GM13976 (cell line): Measurements from ENCODE around the gene METTL26.

Source experiments
- DNase-seq: peaks from one replicate; pipeline ENCODE4 v3.0.0; 2012; ENCODE audit warnings: low spot score
- CTCF ChIP-seq: IDR thresholded peaks from 2 replicates; pipeline ENCODE4 v1.5.1; 2012; ENCODE audit warnings: borderline replicate concordance, mild to moderate bottlenecking; ENCODE audit not compliant: insufficient read depth; ENCODE audit errors: extremely low read depth, missing control alignments, control extremely low read depth
- in situ Hi-C: fragments of 300-500 bp; cut with MboI; formaldehyde crosslinking; loops from one replicate; pipeline ENCODE4 v1.12.0; 2022; ENCODE audit warnings: low sequenced_read_pairs, mixed read lengths, inconsistent platforms; ENCODE audit not compliant: unreplicated experiment

Gene METTL26

GRCh38 chr16:669666-670065 lies 33.6 kb upstream of the METTL26 start:
- DNase-seq = no peak
- no peak for TF ChIP-seq CTCF
- in situ Hi-C loops = no loop called here

- TF ChIP-seq CTCF = no peak
- no peak for DNase-seq
- in situ Hi-C loops = no loop called here
These were observed 32.5 kb upstream of the METTL26 start for GRCh38 chr16:668519-669171.

GRCh38 chr16:667780-668518 lies 31.8 kb upstream of the METTL26 start, which contains the start of gene RHOT2:
Gene RHOT2 (plus strand): TSS chr16:668132. CDS start chr16:668200, 68 bp downstream.
- in situ Hi-C loops = no loop called here
- DNase-seq = peak; percentile 95
- peak; percentile 99 for TF ChIP-seq CTCF

DNA sequence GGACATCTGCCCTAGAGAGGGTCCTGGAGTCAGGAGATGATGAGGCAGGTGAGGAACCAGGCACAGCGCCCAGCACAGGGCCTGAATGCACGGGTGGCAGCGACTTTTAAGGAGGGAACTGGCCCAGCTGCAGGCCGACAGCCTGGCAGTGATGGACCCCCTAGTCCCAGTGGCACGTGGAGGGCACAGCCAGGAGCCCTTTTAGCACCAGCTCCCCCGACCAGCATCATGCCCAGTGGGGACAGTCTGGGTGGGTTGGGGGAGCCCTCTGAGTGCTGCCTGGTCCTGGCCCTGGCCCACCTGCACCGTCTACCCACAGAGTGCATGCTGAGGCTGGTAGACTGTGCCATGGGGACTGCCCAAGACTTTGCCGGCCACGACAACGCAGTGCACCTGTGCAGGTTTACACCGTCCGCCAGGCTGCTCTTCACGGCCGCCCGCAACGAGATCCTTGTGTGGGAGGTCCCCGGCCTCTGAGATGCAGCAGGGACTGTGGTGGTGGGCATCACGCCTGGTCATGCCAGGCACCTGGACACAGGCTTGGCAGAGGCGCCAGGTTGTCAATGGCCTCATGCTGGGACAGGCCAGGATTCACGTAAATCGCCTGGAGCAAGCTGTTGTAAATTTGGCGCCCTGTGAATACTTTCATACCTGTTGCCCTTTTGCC lies 31.1 kb upstream of the METTL26 start:
- in situ Hi-C loops = no loop called here
- no peak for DNase-seq

DNA sequence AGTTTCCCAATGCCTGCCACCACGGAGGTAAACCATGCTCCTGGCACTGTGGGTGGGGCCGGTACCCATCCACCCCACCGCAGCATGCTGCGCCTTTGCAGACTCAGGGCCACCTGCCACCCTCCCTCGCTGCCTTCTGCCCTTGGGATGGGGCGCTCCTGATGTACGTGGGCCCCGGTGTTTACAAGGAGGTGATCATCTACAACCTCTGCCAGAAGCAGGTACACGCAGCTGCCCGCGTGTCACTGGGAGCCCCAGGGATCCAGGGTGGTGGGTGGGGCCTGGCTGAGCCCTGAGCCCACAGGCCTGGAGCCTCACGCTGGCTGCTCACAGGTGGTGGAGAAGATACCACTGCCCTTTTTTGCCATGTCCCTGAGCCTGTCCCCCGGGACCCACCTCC lies 30.5 kb upstream of the METTL26 start:
- in situ Hi-C loops = no loop called here

More for the DNA sequence above, 31.1 kb upstream of the METTL26 start:
- TF ChIP-seq CTCF = no peak

More for the DNA sequence above, 30.5 kb upstream of the METTL26 start:
- no peak for DNase-seq
- TF ChIP-seq CTCF = no peak
